Activated CD4-positive, alpha-beta T cell treated with anti-CD3 and anti-CD28 coated beads for 1 hour (primary cell): Measurements from ENCODE around the gene ZIC4.

ENCODE experiments used
- DNase-seq: peaks from one replicate; pipeline ENCODE4 v3.0.0-alpha.2; 2020

ZIC4 gene

GRCh38 chr3:147341727-147342126 is 64.6 kb downstream of the ZIC4 start:
- no peak for DNase-seq

GRCh38 chr3:147336543-147337278 is 69.6 kb downstream of the ZIC4 start:
- DNase-seq = no peak
